K562 (cell line): ENCODE data around the gene CDS2. TPM values are rescaled to one million over a fixed set of nuclear protein-coding genes. Genes with fewer than 3 reads are reported as not detected.

Experiments
- ATAC-seq: fragments of 200-7000 bp; cut with Tn5 transposase; 3 replicates; pipeline ENCODE4 v1.9.1; 2020; ENCODE audit warnings: moderate library complexity
- BruUV-seq: library from RNA; stranded (reverse); fragments of 400-500 nt; replicated peaks from 2 replicates; lab custom pipeline; 2021; lab: Mats Ljungman, UMichigan
- CTCF ChIA-PET: fragments of 300-600 bp; formaldehyde crosslinking; extraction: SDS; loops from one replicate; lab custom pipeline; 2021; ENCODE audit warnings: low intra/inter-chr PET ratio; lab: Yijun Ruan, JAX
- POLR2A ChIA-PET: fragments of 300-600, 350-650 bp; sonication (Branson Sonifier 250); formaldehyde crosslinking; extraction: SDS; loops from one replicate; lab custom pipeline; 2021; ENCODE audit warnings: antibody characterized with exemption, inconsistent platforms; lab: Yijun Ruan, JAX
- DNase-seq, 4 experiments: peaks; one replicate each; pipeline versions ENCODE4 v3.0.0 to v3.0.0-alpha.2; 2011 to 2018; ENCODE audit warnings: low spot score in 3 of 4, mixed read lengths in 3 of 4; ENCODE audit errors: extremely low read depth in 1 of 4
- FAIRE-seq: peaks from 2 replicates; lab custom pipeline; 2011; peaks lifted over from hg19 to GRCh38; lab: Jason Lieb, UNC
- H2AFZ ChIP-seq: 2 replicates; pipeline ENCODE4 v1.6.0; 2011; ENCODE audit warnings: low read depth, low read length, control low read depth, inconsistent platforms
- H3K27ac ChIP-seq: fragments of 200-600 bp; 3 replicates; pipeline ENCODE4 v1.8.0; 2011; ENCODE audit warnings: low read depth, mild to moderate bottlenecking, control low read depth, inconsistent platforms, low read length, moderate library complexity, mixed read lengths; ENCODE audit errors: extremely low read depth
- H3K27me3 ChIP-seq, 2 experiments: fragments of 300-600 bp in 1 of 2; 2 replicates in 1 of 2; 3 replicates in 1 of 2; pipeline versions ENCODE4 v1.6.0 to v1.8.0; 2011; ENCODE audit warnings: inconsistent platforms in 2 of 2, low read length in 2 of 2, mild to moderate bottlenecking in 1 of 2, mixed read lengths in 1 of 2, moderate library complexity in 1 of 2; ENCODE audit not compliant: control insufficient read depth in 2 of 2, insufficient read depth in 2 of 2
- H3K36me3 ChIP-seq: fragments of 300-600 bp; 3 replicates; pipeline ENCODE4 v1.8.0; 2011; ENCODE audit warnings: mild to moderate bottlenecking, low read length, inconsistent platforms; ENCODE audit not compliant: control insufficient read depth, insufficient read depth
- H3K4me1 ChIP-seq, 2 experiments: fragments of 200-600 bp in 1 of 2; replicated peaks in 1 of 2; 2 replicates in 1 of 2; 3 replicates in 1 of 2; pipeline versions ENCODE4 v1.5.1 to v1.8.0; 2011; ENCODE audit warnings: inconsistent platforms in 2 of 2, low read length in 2 of 2, mild to moderate bottlenecking in 1 of 2, mixed read lengths in 1 of 2, moderate library complexity in 1 of 2; ENCODE audit not compliant: control insufficient read depth in 2 of 2, insufficient read depth in 2 of 2
- H3K4me2 ChIP-seq: 2 replicates; pipeline ENCODE4 v1.6.1; 2011; ENCODE audit warnings: low read length, control low read depth, inconsistent platforms, mixed read lengths; ENCODE audit not compliant: insufficient read depth
- H3K4me3 ChIP-seq: fragments of 200-600 bp; sonication (generic), shearing (Covaris generic); 2 replicates; pipeline ENCODE4 v1.5.1; 2016; ENCODE audit warnings: control low read depth, inconsistent platforms
- H3K79me2 ChIP-seq: fragments of 200-600 bp; 3 replicates; pipeline ENCODE4 v1.8.0; 2011; ENCODE audit warnings: low read length, inconsistent platforms; ENCODE audit not compliant: control insufficient read depth, insufficient read depth
- H3K9ac ChIP-seq, 2 experiments: 2 replicates each; pipeline versions ENCODE4 v1.6.0 to v1.6.1; 2011; ENCODE audit warnings: low read depth in 2 of 2, low read length in 2 of 2, control low read depth in 1 of 2, inconsistent platforms in 1 of 2, mild to moderate bottlenecking in 1 of 2, mixed read lengths in 1 of 2; ENCODE audit not compliant: insufficient read depth in 1 of 2
- H3K9me1 ChIP-seq: one replicate; pipeline ENCODE4 v1.6.0; 2011; ENCODE audit warnings: inconsistent platforms, mild to moderate bottlenecking, low read length, moderate library complexity; ENCODE audit not compliant: control insufficient read depth, insufficient read depth
- H3K9me3 ChIP-seq: replicated peaks from 2 replicates; pipeline ENCODE4 v1.5.1; 2011; ENCODE audit warnings: low read depth, low read length, inconsistent platforms; ENCODE audit not compliant: control insufficient read depth, insufficient read depth
- H4K20me1 ChIP-seq: replicated peaks from 2 replicates; pipeline ENCODE4 v1.6.1; 2011; ENCODE audit warnings: low read length, inconsistent platforms, mixed read lengths; ENCODE audit not compliant: control insufficient read depth, insufficient read depth
- C11orf30 ChIP-seq: fragments of 450-650 bp; IDR thresholded peaks from 2 replicates; pipeline ENCODE4 v1.6.1; 2016; ENCODE audit warnings: low read depth, mild to moderate bottlenecking
- ETV1 ChIP-seq: fragments of 450-650 bp; conservative IDR thresholded peaks from 2 replicates; pipeline ENCODE4 v1.6.1; 2016; ENCODE audit warnings: missing genetic modification characterization, control low read depth, low read depth, missing compliant biosample characterization
- TFAM ChIP-seq: fragments of 250-450 bp; sonication (Bioruptor Pico); conservative IDR thresholded peaks from 2 replicates; pipeline ENCODE4 v1.5.0; 2021; ENCODE audit warnings: mild to moderate bottlenecking, moderate library complexity
- WGBS: fragments of 100-300 bp; shearing (Covaris generic); methylation state at CpG from one replicate; pipeline ENCODE4 v1.1.6; 2016; ENCODE audit warnings: low coverage, mixed read lengths; ENCODE audit not compliant: insufficient coverage; ENCODE audit errors: missing lambda C conversion rate; 5-methylcytosine and 5-hydroxymethylcytosine counted together
- in situ Hi-C: fragments of 300-500 bp; cut with MboI; formaldehyde crosslinking; loops from 4 replicates; pipeline ENCODE4 v1.15.0; 2018; ENCODE audit warnings: inconsistent platforms, mixed read lengths
- intact Hi-C: fragments of 100-400 bp; cut with micrococcal nuclease; formaldehyde crosslinking; loops from 2 replicates; pipeline ENCODE4 v1.14.2; 2022
- polyA plus RNA-seq, 8 experiments: library from polyadenylated mRNA; depleted of rRNA in 4 of 8; stranded (reverse) in 5 of 8; unstranded in 3 of 8; fragments of >200 nt; fragmentation: Nextera tagmentation in 2 of 8; fragmentation: Illumina TruSeq in 1 of 8; extraction: Ambion mirVana in 2 of 8; extraction: Trizol in 1 of 8; gene quantifications; 2 replicates each; pipeline versions ENCODE4 v1.2.1 to v1.2.3, GENCODE V29; 2011 to 2014; ENCODE audit warnings: inconsistent platforms in 1 of 8, missing spikeins in 1 of 8
- total RNA-seq, 7 experiments: library from RNA; depleted of rRNA in 6 of 7; stranded (reverse); fragments of >200 nt in 6 of 7; fragmentation: Illumina TruSeq in 2 of 7; extraction: Trizol in 2 of 7; gene quantifications; 2 replicates each; pipeline versions ENCODE4 v1.2.1 to v1.2.3, GENCODE V29; 2011 to 2021; ENCODE audit warnings: low replicate concordance in 1 of 7
- TF ChIP-seq, protein P1 (sequence below): sonication (generic); formaldehyde crosslinking; IDR thresholded peaks from 2 replicates; pipeline ENCODE4 v1.8.0; 2022; ENCODE audit warnings: mild to moderate bottlenecking, missing genetic modification reagents

CDS2 gene
- total and polyA plus RNA-seq, 9 of the 15 experiments (the other 6 are each of a cell fraction or from before 2014, with no cell fraction given): 6.4 to 46.4 (median 12.2) TPM

DNA sequence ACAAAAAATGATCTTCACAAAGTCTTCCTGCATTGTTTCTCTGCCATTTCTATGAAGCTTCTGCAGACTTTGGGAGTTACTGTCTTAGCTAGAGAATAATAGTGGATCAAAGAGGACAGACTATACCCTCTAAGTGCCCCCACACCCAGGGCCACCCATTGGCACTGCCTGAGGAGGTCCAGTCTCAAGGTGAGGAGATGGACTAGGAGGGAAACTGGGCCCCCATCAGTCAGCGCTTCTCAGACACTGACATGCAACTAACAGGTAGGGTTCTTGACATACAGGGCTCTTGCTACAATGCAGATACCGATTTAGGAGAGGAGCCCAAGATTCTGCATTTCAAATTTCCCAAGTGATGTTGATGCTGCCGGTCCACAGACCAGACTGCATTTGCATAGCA is 31.4 kb upstream of the CDS2 start:
- FAIRE-seq (no peak), DNase-seq (no peak), ATAC-seq (no peak)
- no peaks in the 10 kb centered on the region for H3K4me1 ChIP-seq
- H3K9me3 ChIP-seq: no peaks in the 10 kb centered on the region
- intact Hi-C loops (no loop called here), in situ Hi-C loops (no loop called here)
- no peaks in the 10 kb centered on the region for H3K9me1 ChIP-seq
- H3K9ac ChIP-seq: no peak overlapping the region
- no peak overlapping the region for H3K27ac ChIP-seq
- H2AFZ ChIP-seq: no peak overlapping the region
- no TSS peak for BruUV-seq
- H3K4me2 ChIP-seq: no peak overlapping the region
- ChIA-PET CTCF (no interaction called here), POLR2A (interaction anchor here (0.7 to 1.1 kb wide), 2 partner anchors 107 to 271 kb away, joined by 3 read pairs; no protein-coding TSS in a partner anchor)
- H3K79me2 ChIP-seq: no peaks in the 10 kb centered on the region
- H3K36me3 ChIP-seq: peaks cover 39% of the 10 kb centered on the region; the same call in 2 of the 3 replicates
- 87% methylated on average over 3 of the region's 3 CpGs for WGBS
- no peak overlapping the region for H3K4me3 ChIP-seq
- no peaks in the 10 kb centered on the region for H3K27me3 ChIP-seq
- H4K20me1 ChIP-seq: no peaks in the 10 kb centered on the region
- TF ChIP-seq, protein P1, sequence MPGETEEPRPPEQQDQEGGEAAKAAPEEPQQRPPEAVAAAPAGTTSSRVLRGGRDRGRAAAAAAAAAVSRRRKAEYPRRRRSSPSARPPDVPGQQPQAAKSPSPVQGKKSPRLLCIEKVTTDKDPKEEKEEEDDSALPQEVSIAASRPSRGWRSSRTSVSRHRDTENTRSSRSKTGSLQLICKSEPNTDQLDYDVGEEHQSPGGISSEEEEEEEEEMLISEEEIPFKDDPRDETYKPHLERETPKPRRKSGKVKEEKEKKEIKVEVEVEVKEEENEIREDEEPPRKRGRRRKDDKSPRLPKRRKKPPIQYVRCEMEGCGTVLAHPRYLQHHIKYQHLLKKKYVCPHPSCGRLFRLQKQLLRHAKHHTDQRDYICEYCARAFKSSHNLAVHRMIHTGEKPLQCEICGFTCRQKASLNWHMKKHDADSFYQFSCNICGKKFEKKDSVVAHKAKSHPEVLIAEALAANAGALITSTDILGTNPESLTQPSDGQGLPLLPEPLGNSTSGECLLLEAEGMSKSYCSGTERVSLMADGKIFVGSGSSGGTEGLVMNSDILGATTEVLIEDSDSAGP (CRISPR knock-in tag): no peak
- TF ChIP-seq ETV1 (tag): no peak
- no peak for TF ChIP-seq TFAM (CRISPR knock-in tag)
- TF ChIP-seq C11orf30: no peak
